ENCODE measurements around the gene SH3BP4. TPM values are rescaled to one million over a fixed set of nuclear protein-coding genes. Genes with fewer than 3 reads are reported as not detected.

Gene SH3BP4
- polyA plus RNA-seq, 1 donor, result 33.7 TPM

DNA sequence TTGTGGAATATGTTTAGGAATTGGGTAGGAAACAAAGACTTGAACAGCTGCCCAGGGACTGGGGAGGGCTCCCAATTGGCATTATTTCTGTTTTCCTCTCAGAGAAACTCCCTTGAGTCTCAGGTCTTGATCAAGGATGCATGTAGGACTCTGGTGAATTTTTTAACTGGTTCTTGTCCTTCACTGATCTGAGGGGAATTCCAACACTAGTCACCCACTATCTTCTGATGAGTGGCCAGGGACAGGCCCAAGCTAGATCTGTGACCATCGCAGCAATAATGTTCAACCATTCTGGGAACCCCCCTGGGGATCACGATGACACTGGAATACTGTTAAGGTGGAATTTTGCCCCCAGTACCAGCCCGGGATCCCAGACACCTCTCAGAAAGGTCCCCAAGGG, 132.0 kb downstream of the SH3BP4 start:
- no peak for DNase-seq

DNA sequence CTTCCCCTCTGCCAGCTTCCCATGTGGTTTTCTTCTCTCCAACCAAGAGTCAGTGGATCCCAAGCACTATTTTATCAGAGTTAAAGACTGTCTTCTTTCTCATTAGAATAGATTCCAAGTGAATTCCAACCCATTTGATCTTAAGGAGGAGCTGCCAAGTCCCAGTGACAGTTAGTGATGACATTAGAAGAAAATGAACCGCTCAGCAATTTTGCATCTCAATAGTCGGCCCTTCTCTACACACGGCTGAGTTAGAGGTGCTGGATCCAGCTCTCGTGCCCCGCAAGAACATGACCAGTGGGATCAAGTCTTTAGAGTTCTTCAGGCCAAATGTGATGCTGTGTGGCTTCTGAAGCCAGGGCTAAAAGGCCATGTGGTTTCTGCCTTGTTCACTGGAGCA, 132.6 kb downstream of the SH3BP4 start:
- no peak for DNase-seq

DNA sequence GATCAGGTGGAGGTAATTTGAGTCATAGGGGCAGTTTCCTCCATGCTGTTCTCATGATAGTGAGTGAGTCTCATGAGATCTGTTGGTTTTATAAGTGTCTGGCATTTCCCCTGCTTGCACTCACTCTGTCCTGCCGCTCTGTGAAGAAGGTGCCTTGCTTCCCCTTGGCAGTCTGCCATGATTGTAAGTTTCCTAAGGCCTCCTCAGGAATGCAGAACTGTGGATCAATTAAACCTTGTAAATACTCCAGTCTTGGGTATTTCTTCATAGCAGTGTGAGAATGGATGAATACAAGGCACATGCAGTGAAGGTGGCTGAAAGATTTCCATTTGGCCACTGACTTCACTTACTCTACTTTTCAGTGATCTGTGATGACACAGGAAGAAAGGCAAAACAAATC, 133.7 kb downstream of the SH3BP4 start:
- no peak for DNase-seq

DNA sequence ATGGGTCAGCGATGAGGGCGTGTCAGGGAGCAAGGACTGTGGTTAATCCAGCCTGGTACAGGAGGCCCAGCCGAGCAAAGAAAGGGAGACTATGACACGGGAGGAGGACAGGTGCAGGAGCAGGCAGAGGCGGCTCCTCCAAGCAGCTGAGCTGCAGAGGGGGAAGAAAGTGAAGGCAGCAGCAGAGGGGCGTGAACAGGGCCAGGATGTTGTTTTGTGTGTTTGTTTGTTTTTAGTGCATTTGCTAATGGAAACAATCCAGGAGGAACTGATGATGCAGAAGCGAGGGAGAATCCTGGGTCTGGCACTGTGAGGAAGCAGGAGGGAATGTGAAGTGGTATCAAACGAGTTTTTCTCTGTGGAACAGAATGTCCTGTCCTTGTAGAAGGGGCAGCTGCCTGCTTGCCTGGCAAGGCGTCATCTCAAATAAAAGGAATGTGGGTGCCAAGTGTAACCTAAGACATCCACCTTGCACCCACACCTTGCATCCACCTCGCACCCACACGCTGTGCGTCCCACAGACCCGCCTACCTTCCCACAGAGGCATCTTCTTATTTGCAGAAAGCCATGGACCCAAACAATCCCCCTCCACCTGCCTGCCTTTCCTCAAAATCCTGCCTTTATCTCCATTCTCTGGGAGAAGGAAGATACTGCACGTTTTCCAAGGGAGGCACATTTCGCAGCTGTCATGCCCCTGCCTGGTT, 134.8 kb downstream of the SH3BP4 start:
- no peak for DNase-seq

DNA sequence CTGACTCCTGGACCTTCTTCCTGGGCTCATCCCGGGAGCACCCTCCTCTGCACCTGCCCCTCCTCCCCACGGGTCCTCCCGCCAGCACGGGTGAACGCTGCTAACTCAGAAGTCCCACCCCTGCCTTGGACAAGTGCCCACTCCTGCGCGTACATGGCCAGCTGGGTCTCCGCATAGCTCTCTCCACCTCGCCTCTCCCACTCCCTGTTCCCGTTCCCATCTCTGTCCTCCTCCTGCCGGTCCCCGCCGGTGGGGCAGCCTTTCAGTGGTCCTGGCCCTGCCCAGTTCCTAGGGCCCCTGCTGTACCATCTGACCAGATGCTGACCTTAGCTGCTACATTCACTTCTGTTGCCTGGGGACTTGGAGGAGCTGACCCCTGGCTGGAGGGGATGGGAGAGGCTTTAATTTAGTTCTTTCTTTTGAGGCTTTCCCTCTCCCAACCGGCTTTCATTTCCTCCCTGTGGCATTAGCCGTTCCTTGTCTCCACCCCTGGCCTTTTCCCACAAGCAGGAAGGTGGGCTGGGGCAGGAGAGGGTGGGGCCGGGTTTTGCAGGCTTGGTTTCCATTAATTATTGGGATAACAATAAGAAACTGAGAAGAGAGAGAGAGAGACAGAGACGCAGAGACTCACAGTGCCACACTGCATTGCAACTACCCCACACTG, 136.1 kb downstream of the SH3BP4 start:
- DNase-seq, result no peak

DNA sequence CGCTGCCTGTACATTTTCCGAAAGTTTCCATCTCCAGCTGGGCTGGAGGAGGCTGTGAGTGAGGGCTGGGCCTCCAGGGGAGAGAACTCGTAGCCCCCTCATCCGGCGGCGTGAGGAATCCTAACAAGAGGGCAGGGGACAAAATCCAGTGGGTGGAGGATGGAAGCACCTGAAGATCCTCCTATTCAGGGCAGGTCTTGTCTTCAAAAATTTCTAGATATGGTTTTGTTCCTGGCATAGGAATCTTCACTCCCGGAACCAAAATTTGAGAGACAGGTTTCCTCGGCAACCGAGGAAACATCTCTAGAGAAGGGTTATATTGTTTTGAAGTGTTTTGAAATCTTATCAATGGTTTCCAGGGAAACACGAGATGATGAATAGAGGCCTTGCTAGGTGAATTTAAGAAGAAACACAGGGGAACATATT, 136.7 kb downstream of the SH3BP4 start:
- no peak for DNase-seq

DNA sequence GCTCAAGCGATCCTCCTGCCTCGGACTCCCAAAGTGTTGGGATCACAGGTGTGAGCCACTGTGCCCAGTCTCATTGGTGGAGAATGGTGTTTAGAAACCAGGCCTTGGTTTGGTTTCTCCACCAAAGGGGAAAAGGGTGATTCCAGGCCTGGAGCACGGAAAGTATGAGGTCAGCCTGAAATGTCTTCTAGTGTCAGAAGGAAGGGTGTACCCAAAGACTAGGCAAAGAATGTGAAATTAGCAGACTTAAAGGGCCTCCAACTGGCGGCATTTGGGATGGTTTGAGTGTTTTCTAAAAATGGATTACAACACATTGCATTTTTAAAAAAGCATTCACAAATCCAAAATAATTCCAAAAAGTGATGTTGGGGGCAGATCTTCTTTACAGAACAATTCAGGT, 139.6 kb downstream of the SH3BP4 start:
- DNase-seq, result no peak

DNA sequence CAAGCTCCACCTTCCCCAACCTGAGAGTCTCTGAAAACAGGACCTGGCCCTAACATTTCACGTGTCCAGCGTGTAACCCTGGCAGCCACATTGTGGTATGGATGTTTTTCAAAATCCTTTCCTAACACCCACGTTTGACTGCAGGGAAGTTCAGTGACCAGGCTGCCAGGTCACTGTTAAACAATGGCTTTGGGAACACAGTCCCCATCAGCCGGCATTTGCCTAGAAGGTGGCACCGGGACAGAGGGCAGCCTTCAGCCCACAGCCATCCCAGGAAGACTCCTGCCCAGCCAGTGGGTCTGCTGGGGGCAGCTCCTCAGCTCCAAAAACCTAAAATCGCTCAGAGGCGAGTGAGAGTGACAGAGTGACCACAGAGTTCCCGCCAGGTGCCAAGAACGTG, 140.2 kb downstream of the SH3BP4 start:
- no peak for DNase-seq

DNA sequence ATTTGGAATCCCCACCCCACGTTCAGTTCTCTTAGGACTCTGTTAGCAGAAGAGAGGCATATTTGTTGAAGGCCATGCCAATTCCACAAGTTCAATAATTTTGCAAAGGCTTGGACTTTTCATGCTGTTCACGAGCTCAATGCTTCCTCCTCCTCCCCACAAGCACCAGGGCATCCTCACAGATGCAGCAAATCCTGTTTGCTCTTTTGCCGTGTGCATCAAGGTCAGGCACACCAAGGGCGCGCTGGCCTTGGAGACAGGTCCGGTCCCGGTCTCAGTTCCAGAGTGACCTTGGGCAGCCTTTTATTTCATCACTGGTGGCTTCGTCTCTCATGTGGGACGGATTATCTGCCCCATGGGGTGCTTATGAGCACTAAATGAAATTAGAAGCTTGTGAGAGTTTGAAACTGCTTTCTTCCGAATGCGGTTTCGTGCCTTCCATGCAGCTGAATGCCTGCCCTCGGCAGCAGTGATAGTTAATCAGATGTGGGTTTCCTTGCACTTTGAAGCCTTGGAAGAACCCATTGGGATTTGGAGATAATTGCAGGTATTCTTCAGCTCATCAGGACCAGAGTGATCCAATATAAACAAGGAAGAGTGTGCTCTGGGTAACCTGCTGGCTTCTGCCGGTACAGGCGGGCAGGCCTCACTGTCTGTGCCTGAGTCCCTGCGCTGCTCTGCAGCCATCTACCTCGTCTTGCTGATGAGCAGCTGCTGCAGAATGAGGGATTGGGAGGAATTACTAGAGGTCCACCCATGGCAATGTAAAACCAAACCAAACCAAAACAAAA, 140.8 kb downstream of the SH3BP4 start:
- no peak for DNase-seq

DNA sequence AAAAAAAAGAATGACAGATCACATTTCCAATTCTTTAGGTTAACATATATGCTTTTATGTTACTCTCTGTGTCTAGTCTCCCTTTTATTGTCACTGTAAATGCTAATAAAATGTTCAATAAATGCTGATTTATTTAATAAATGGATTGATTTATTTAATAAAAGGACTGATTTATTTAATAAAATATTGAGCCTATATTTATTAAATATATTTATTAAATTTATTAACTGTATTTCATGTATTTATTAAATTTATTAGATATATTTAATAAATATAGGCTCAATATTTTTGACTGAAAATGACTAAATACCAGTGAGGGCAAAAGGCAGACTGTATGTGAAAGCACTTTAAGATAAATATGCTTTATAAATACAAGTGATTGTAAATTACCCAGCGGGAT, 142.6 kb downstream of the SH3BP4 start:
- no peak for DNase-seq

DNA sequence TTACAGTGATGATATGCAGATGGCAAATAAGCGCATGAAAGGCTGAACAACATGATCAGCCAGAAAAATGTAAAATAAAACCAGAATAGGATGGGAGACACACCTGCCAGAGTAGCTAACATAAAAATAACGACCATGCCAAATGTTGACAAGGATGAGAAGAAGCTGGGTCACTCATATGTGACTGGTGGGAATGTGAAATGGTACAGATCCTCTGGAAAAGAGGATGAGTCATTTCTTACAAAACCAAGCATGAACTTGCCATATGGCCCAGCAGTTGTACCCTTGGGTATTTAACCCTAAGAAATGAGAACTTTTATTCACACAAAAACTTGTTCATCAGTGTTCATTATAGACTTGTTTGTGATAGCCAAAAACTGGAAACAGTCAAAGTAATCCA, 143.8 kb downstream of the SH3BP4 start:
- DNase-seq, result no peak

DNA sequence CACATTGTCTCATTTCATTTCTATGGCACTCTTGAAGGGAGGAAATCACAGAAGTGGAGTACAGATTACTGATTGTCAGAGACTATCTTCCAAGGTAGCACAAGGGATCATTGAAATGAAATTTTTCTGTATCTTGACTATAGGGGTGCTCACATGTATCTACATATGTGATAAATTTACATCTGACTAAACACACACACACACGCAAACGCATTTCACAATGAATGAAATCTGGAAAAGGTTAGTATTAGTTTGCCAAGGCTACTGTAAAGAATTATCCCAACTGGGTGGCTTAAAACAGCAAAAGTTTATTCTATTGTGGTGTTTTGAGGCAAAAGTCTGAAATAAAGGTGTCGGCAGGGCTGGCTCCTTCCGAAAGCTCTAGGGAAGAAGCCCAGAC, 144.6 kb downstream of the SH3BP4 start:
- DNase-seq, result no peak

DNA sequence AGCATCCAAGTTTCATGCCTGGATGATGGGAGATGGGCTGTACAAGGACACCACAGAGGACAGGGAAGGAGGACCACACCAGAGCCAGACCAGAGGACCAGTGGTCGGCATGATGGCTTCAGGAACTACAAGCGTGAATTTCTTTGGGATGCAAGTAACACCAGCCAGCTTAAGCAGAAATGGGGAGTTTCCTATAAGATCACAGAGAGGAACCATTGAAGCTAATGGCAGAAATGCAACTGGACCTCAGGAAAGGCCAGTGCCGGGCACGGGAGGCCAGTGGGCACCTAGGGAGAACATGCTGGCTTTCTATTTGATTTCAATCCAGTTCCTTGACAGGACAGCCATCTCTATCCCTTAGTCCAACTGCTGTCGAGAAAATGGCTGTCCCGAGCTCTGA, 145.4 kb downstream of the SH3BP4 start:
- DNase-seq, result no peak

DNA sequence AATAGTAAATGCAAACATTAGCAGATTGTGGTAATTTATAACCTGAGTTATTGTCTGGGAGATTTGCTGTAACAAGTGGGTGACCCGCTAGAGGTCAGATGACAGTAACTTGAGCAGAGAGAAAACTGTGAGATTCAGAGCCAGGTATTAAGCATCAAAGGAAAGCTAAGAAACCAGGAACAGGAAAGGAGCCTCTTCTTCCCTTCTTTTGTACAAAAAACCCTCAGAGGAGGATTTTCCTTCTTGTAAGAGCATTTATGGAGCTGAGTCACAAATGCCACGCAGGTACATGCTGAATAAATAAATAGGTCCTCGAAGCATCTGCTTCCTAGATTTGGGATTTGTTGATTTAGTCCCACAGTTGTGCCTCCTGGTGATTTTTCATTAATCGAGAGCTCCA, 146.5 kb downstream of the SH3BP4 start:
- no peak for DNase-seq

DNA sequence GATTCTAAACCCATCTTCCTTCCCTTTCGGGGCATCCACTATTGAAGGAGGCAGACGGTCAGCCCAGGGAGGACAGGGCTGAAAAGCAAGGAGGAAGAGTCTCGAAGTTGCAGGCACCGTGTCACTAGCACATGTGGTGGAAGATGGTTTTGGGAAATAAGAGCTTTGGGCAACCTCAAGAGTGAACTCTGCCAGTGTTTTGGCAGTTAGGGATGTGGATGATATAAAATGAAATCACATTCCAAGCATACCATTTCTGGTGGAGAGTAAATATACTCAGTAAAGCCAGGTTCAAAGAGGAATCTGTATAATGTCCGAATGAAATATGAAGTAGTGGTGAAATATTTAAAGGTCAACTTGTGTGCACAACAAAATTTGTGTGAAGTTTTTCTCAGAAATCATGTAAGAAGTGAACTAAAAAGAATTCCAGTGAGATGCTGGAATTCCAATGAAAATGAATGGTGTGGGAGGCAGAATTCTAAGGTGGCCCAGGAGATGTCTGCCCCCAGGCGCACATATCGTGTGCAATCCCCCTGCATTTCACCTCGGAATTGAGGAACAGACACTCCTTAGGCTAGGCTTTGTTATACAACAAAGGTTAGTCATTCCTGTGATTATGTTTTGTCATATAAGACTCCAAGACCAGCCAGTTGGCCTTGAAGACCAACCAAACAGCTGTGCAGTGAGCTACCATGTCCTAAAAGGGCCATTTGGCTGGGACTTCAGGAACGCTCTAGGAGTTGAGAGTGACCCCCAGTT, 147.1 kb downstream of the SH3BP4 start:
- no peak for DNase-seq

DNA sequence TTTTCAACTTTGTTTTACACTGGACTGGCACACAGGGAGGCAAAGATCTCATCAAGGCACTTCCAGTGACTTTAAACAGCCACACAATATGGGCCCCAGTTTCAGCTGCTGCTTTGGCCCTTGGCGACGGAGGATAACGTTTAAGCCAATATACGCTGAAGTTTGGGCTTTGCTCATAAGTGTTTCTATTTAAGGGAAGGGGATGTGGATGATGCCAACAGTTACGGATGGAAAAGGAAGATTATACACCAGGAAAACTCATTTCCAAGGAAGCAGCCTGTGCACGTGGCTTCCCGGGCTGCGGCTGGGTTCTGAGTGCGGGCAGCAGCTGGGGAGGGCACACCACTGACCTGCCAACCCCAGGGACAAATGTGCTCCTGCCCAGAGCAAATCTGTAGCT, 151.1 kb downstream of the SH3BP4 start:
- no peak for DNase-seq

Data from left kidney (tissue), 2 donors.